ENCODE data around the gene TMIGD2.

The TMIGD2 gene

GRCh38 chr19:4326215-4326836 is 24.1 kb upstream of the TMIGD2 start:
- no peak for DNase-seq

DNA sequence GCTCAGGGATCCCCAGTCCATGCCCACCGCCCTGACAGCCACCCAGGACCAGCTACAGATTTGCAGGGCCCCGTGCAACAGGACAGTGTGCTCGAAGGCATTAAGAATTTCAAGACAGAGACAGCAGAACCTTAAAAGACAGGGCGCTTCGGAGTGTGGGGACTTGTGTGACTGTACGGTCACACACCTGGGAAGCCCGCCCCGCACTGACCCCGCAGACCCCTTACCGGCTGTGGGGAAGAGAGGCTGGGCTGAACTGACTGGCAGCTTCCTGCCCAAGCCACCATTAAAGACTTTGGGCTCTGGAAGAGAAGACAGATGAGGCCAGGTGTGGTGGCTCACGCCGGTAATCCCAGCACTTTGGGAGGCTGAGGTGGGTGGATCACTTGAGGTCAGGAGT is 22.0 kb upstream of the TMIGD2 start:
- no peak for DNase-seq

GRCh38 chr19:4323692-4324091 is 21.5 kb upstream of the TMIGD2 start:
- no peak for DNase-seq

- no peak for DNase-seq
These were observed 20.9 kb upstream of the TMIGD2 start for GRCh38 chr19:4322942-4323665.

GRCh38 chr19:4320419-4320818 is 18.2 kb upstream of the TMIGD2 start:
- DNase-seq, result no peak

- no peak for DNase-seq
These were observed 17.0 kb upstream of the TMIGD2 start for GRCh38 chr19:4319067-4319718.

GRCh38 chr19:4318460-4318859 is 16.3 kb upstream of the TMIGD2 start:
- DNase-seq, result no peak

DNA sequence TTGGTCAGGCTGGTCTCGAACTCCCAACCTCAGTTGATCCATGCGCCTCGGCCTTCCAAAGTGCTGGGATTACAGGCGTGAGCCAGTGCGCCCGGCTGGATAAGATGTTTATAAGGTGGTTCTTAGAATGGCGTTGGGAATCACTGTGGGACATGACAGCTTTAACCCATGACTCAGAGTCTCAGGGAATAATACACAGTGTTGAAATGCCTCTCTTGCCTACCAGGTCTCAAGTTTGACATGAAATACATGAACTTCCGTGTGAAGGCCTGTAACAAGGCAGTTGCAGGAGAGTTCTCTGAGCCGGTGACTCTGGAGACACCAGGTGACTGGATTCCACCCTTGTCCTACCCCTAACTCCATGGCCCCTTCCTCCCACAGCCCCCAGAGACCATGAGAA is 14.8 kb upstream of the TMIGD2 start:
- no peak for DNase-seq

- DNase-seq, result no peak
These were observed 11.8 kb upstream of the TMIGD2 start for GRCh38 chr19:4313847-4314490.

- no peak for DNase-seq
These were observed 8.3 kb upstream of the TMIGD2 start for GRCh38 chr19:4310247-4311121.

DNA sequence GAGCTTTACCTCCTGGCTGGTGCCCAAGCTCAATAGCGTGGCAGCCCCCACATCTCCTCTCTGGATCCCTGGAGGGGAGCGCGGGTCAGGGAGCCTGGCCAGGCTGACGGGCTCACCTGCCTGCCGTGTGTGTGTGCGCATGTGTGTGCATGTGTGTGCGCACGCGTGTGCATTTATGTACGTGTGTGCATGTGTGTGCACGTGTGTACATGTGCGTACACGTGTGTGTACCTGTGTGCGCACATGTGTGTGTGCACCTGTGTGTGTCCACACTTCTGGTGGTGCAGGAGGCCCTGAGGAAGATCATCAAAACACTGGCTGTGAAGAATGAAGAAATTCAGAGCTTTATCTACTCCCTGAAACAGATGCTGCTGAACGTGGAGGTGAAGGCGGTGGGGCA is 3.5 kb upstream of the TMIGD2 start:
- DNase-seq, result no peak

GRCh38 chr19:4305257-4305612 is 3.0 kb upstream of the TMIGD2 start:
- DNase-seq, result no peak

DNA sequence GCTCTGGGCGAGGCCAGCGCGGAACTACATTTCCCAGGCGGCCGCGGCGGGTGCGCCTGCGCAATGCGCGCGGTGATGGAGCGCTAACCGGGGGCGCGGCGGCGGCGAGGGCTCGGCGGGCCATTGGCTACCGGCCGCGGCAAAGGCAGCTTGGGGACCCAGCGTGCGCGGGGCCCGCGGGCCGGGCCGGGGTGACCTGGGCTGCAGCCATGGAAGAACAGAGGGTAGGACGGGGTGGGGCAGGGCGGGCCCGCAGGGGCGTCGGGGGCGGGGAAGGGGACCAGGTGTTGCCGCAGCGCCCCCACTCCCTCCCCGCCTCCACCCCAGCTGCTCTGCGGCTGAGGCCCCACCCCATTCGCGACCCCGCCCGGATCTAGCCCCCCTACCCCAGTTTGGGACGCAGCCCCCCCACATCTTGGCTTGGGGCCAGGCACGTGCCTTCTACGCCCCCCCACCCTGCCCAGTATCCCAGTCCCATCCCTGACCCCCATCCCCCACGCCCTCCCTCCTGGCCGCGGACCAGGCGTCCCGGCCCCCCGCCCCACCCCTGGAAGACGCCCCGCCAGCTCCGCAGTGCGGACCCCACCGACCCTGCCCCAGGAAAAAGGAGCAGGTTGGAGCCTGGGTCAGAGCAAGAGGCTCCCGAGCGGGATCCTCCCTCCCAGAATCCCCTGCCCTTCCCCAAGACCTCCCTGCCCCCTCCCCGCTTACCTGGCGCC is 2.5 kb upstream of the TMIGD2 start, which contains the start of gene FSD1:
Gene FSD1 (plus strand): TSS at position 61 of the 719 bp plus-strand sequence. CDS start 149 bp downstream, at position 210.
- DNase-seq, result peak; percentile 28

DNA sequence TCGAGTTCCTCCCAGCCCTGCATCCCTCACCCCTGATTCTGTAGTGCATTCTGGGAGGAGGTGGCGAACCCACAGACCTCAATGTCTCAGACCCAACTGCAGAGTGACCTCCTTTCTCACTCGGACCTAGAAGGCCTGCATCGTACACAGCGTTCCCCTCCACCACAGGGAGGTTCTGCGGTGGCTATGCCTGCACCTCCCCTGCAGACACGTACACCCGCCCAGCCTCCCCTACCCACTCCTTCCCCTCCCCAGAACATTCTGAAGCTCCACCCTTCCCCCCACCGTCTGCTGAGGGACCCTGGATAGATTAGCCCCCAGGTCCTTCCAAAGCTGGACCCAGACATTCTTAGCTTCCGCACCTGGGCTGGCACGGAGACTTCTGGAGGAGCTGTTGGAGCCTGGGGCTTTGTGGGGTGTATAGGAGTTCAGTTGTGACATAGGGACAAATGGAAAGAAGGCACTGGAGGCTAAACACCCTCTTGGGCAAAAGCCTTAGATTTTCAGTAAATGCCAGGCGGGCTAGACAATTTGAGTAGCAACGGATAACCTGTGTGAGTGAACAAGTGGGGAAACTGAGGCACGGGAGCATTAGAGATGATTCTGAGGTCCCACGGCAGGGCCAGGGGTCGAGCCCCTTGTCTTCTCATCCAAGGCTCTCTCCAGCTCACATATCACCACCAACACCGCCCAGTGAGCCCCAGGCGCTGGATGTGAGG is 1.8 kb upstream of the TMIGD2 start:
- no peak for DNase-seq

- DNase-seq, result no peak
These were observed 473 bp downstream of the TMIGD2 start for GRCh38 chr19:4301590-4302242.

DNA sequence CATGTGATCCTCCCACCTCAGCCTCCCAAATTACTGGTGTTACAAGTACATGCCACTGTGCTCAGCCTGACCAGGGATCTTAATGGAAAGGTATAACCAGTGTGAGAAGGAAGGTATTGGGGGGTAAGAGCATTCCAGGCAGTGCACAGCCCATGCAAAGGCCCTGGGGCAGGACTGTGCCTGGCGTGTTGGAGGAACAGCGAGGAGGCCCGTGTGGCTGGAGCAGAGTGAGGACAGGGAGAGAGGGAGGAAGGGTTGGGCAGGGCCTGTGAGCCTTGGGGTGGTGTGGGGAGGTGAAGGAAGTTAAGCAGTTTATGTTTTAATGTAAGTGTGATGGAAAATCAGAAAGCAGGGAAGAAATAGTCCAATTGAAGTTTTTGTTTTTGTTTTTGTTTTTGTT is 1.6 kb downstream of the TMIGD2 start:
- DNase-seq, result no peak

- no peak for DNase-seq
These were observed 3.2 kb downstream of the TMIGD2 start for GRCh38 chr19:4298810-4299550.

DNA sequence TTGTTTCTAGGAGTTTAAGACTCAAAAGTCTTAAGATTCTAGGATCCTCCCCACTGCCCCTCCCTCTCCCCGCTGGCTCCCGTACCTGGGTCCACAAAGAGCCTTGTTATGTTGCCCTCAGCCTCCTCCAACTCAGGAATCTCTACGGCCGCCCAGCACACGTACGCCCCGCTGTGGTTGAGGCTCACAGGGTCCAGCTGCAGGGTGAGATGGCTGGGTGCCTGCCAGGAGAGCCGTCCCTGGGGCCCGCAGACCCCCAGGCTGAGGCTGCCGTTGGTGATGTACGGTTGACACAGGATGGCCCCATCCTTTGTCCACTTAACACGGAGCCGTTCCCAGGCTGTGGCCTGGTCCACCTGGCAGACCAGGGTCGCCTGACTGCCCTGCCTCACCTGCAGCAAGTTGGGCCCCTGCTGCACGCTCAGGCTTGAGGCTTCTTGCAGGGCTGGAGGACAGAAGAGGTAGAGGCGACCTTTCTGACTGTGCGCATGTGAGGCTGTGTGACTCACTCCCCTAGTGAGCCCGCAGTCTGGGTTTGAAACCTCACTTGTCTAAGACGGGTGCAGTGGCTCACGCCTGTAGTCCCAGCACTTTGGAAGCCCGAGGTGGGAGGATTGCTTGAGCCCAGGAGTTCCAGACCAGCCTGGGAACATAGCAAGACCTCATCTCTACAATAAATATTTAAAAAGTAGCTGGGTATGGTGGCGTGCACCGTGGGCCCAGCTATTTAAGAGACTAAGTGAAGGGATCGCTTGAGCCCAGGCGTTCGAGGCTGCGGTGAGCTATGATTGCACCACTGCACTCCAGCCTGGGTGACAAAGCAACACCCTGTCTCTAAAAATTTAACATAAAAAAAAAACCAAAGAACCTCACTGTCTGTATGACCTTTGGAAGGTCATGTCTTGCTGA is 4.0 kb downstream of the TMIGD2 start:
- no peak for DNase-seq
